GM23338 (cell line): ENCODE results near the gene C22orf39. TPM values are rescaled to one million over a fixed set of nuclear protein-coding genes. Genes with fewer than 3 reads are reported as not detected.
A peak's percentile ranks its signal among the peaks of the same experiment; 100 is the strongest.

Source experiments
- ATAC-seq: fragments of 200-7000 bp; cut with Tn5 transposase; 3 replicates; pipeline ENCODE4 v1.9.1; 2020
- DNase-seq: peaks from one replicate; pipeline ENCODE4 v3.0.0-alpha.2; 2015; ENCODE audit warnings: low spot score
- H2AFZ ChIP-seq: fragments of 200-600 bp; sonication (generic); 2 replicates; pipeline ENCODE4 v1.8.0; 2016; ENCODE audit warnings: antibody characterized with exemption, mild to moderate bottlenecking, moderate library complexity
- H3F3A ChIP-seq: fragments of 200-600 bp; sonication (generic); replicated peaks from 2 replicates; pipeline ENCODE4 v1.8.0; 2017; ENCODE audit warnings: antibody characterized with exemption, mixed run types, low read depth
- H3K27ac ChIP-seq: fragments of 200-600 bp; sonication (generic); 2 replicates; pipeline ENCODE4 v1.6.1; 2016; ENCODE audit warnings: low read depth
- H3K27me3 ChIP-seq: fragments of 200-600 bp; sonication (generic); 2 replicates; pipeline ENCODE4 v1.8.0; 2016; ENCODE audit warnings: mild to moderate bottlenecking, mixed run types, moderate library complexity; ENCODE audit not compliant: insufficient read depth
- H3K36me3 ChIP-seq: fragments of 200-600 bp; sonication (generic); 2 replicates; pipeline ENCODE4 v1.8.0; 2016; ENCODE audit warnings: mild to moderate bottlenecking; ENCODE audit not compliant: insufficient read depth
- H3K4me1 ChIP-seq: fragments of 200-600 bp; sonication (generic); 2 replicates; pipeline ENCODE4 v1.8.0; 2016; ENCODE audit warnings: mild to moderate bottlenecking, moderate library complexity; ENCODE audit not compliant: insufficient read depth
- H3K4me2 ChIP-seq: fragments of 200-600 bp; sonication (generic); 2 replicates; pipeline ENCODE4 v1.7.1; 2017; ENCODE audit warnings: mixed run types
- H3K4me3 ChIP-seq: fragments of 200-600 bp; sonication (generic); 2 replicates; pipeline ENCODE4 v1.6.1; 2016; ENCODE audit warnings: mixed run types
- H3K79me2 ChIP-seq: fragments of 200-600 bp; sonication (generic); replicated peaks from 2 replicates; pipeline ENCODE4 v1.8.0; 2017; ENCODE audit warnings: mild to moderate bottlenecking; ENCODE audit not compliant: insufficient read depth
- H3K9me2 ChIP-seq: fragments of 200-600 bp; sonication (generic); 2 replicates; pipeline ENCODE4 v1.8.0; 2017; ENCODE audit not compliant: insufficient read depth
- H4K20me1 ChIP-seq: fragments of 200-600 bp; sonication (generic); replicated peaks from 2 replicates; pipeline ENCODE4 v1.8.0; 2017; ENCODE audit warnings: mild to moderate bottlenecking; ENCODE audit not compliant: insufficient read depth
- H3K27ac Mint-ChIP-seq: 2 replicates; pipeline ENCODE4 v1.8.0; 2020; ENCODE audit warnings: inconsistent platforms, mild to moderate bottlenecking, moderate library complexity, mixed read lengths
- H3K27me3 Mint-ChIP-seq: 3 replicates; pipeline ENCODE4 v1.8.0; 2022; ENCODE audit warnings: low read depth, mild to moderate bottlenecking, moderate library complexity, mixed read lengths, inconsistent platforms; ENCODE audit not compliant: insufficient read depth, poor library complexity
- H3K36me3 Mint-ChIP-seq: 3 replicates; pipeline ENCODE4 v1.8.0; 2021; ENCODE audit warnings: low read depth, mild to moderate bottlenecking, inconsistent platforms, moderate library complexity, mixed read lengths
- H3K4me1 Mint-ChIP-seq: 3 replicates; pipeline ENCODE4 v1.8.0; 2020; ENCODE audit warnings: mild to moderate bottlenecking, inconsistent platforms, mixed read lengths
- H3K4me3 Mint-ChIP-seq: 3 replicates; pipeline ENCODE4 v1.8.0; 2021; ENCODE audit warnings: moderate library complexity, mild to moderate bottlenecking, inconsistent platforms, mixed read lengths
- H3K9me3 Mint-ChIP-seq: 3 replicates; pipeline ENCODE4 v1.8.0; 2020; ENCODE audit warnings: moderate library complexity, mild to moderate bottlenecking, inconsistent platforms, mixed read lengths
- CREB1 ChIP-seq: fragments of 250-450 bp; sonication (Bioruptor Pico); IDR thresholded peaks from 2 replicates; pipeline ENCODE4 v1.5.0; 2020; ENCODE audit warnings: low read depth, mild to moderate bottlenecking, moderate library complexity
- CTCF ChIP-seq, 2 experiments: fragments of 200-600 bp in 1 of 2; sonication (generic) in 1 of 2; conservative IDR thresholded peaks; 2 replicates each; pipeline versions ENCODE4 v1.5.1 to v1.6.1; 2016 to 2017; ENCODE audit warnings: antibody characterized with exemption in 2 of 2, low read depth in 2 of 2, mild to moderate bottlenecking in 2 of 2, moderate library complexity in 1 of 2
- ETS1 ChIP-seq: IDR thresholded peaks from 2 replicates; pipeline ENCODE4 v1.6.1; 2016; ENCODE audit warnings: antibody characterized with exemption
- EZH2 ChIP-seq: fragments of 200-600 bp; sonication (generic); IDR thresholded peaks from one replicate; pipeline ENCODE4 v1.8.0; 2017; ENCODE audit warnings: antibody characterized with exemption, mild to moderate bottlenecking, low read depth; ENCODE audit not compliant: unreplicated experiment
- EZH2phosphoT487 ChIP-seq: fragments of 200-600 bp; sonication (generic); IDR thresholded peaks from one replicate; pipeline ENCODE4 v1.8.1; 2018; ENCODE audit warnings: antibody characterized with exemption; ENCODE audit not compliant: unreplicated experiment
- JUNB ChIP-seq: IDR thresholded peaks from one replicate; pipeline ENCODE4 v1.6.1; 2016; ENCODE audit warnings: antibody characterized with exemption; ENCODE audit not compliant: unreplicated experiment
- NANOG ChIP-seq: IDR thresholded peaks from 2 replicates; pipeline ENCODE4 v1.6.1; 2016; ENCODE audit warnings: antibody characterized with exemption, borderline replicate concordance
- REST ChIP-seq: IDR thresholded peaks from one replicate; pipeline ENCODE4 v1.6.1; 2018; ENCODE audit warnings: antibody characterized with exemption; ENCODE audit not compliant: unreplicated experiment
- STAT1 ChIP-seq: IDR thresholded peaks from one replicate; pipeline ENCODE4 v1.6.1; 2016; ENCODE audit warnings: antibody characterized with exemption; ENCODE audit not compliant: unreplicated experiment
- ZNF114 ChIP-seq: fragments of 250-450 bp; sonication (Bioruptor Pico); IDR thresholded peaks from 2 replicates; pipeline ENCODE4 v1.5.0; 2020; ENCODE audit warnings: mild to moderate bottlenecking, moderate library complexity
- polyA plus RNA-seq: library from polyadenylated mRNA; unstranded; fragments of >200 nt; fragmentation: Nextera tagmentation; extraction: Ambion mirVana; gene quantifications from 2 replicates; pipeline ENCODE4 v1.2.1, GENCODE V29; 2016
- total RNA-seq: library from RNA; depleted of rRNA; stranded (reverse); fragments of >200 nt; shearing (Covaris generic); gene quantifications from 2 replicates; pipeline ENCODE4 v1.2.3, GENCODE V29; 2014

The C22orf39 gene
- total and polyA plus RNA-seq, 2 experiments from 2014 or later: 37.4 to 40.2 TPM

- Histone ChIP-seq H3K36me3 (peaks cover 18% of the 10 kb centered on the region; the same call in 1 of the 2 replicates), H3K4me3 (no peak overlapping the region), H3K4me1 (no peaks in the 10 kb centered on the region), H3K79me2 (peaks cover 3% of the 10 kb centered on the region; the same call in 1 of the 2 replicates), H3K27ac (no peak overlapping the region), H4K20me1 (peaks cover 3% of the 10 kb centered on the region; the same call in 1 of the 2 replicates), H3K27me3 (no peaks in the 10 kb centered on the region), H2AFZ (no peak overlapping the region), H3K9me2 (no peaks in the 10 kb centered on the region), H3K4me2 (no peak overlapping the region), H3F3A (no peaks in the 10 kb centered on the region)
- Mint-ChIP-seq H3K4me1 (no peaks in the 10 kb centered on the region), H3K4me3 (no peak overlapping the region), H3K27ac (no peak overlapping the region), H3K27me3 (peaks cover 4% of the 10 kb centered on the region), H3K36me3 (peaks cover 33% of the 10 kb centered on the region), H3K9me3 (no peaks in the 10 kb centered on the region)
- TF ChIP-seq EZH2phosphoT487 (no peak), ZNF114 (no peak), REST (no peak), ETS1 (no peak), STAT1 (no peak), CTCF (conservative IDR thresholded peaks at IDR 0.05; ENCODE audit: low read depth in 2 of 2) (peak; percentile 34 to 35)
- ATAC-seq (no peak), DNase-seq (peak; percentile 48)
Measured at GRCh38 chr22:19495562-19496323, 48.2 kb upstream of the C22orf39 start.

GRCh38 chr22:19494676-19495173 lies 47.2 kb upstream of the C22orf39 start:
- H3K4me1 Mint-ChIP-seq: no peaks in the 10 kb centered on the region
- ATAC-seq (no peak), DNase-seq (no peak)
- no peak overlapping the region for H3K4me3 ChIP-seq
- no peaks in the 10 kb centered on the region for H3F3A ChIP-seq
- no peak overlapping the region for H3K4me3 Mint-ChIP-seq
- H3K79me2 ChIP-seq: peaks cover 3% of the 10 kb centered on the region; the same call in 1 of the 2 replicates
- H3K27me3 ChIP-seq: no peaks in the 10 kb centered on the region
- H3K9me3 Mint-ChIP-seq: no peaks in the 10 kb centered on the region
- no peak overlapping the region for H3K4me2 ChIP-seq
- H3K27me3 Mint-ChIP-seq: peaks cover 3% of the 10 kb centered on the region
- no peak overlapping the region for H2AFZ ChIP-seq
- H3K36me3 Mint-ChIP-seq: peaks cover 35% of the 10 kb centered on the region
- no peaks in the 10 kb centered on the region for H3K4me1 ChIP-seq
- peaks cover 3% of the 10 kb centered on the region; the same call in 1 of the 2 replicates for H4K20me1 ChIP-seq
- TF ChIP-seq CREB1 (CRISPR knock-in tag) (no peak), REST (no peak), NANOG (no peak), EZH2 (no peak), JUNB (no peak), ETS1 (no peak), STAT1 (no peak), EZH2phosphoT487 (no peak)
- H3K9me2 ChIP-seq: no peaks in the 10 kb centered on the region
- no peak overlapping the region for H3K27ac Mint-ChIP-seq
- H3K27ac ChIP-seq: no peak overlapping the region
- H3K36me3 ChIP-seq: peaks cover 18% of the 10 kb centered on the region; the same call in 1 of the 2 replicates
